H1 (cell line): ENCODE results near the gene FRMPD2. TPM values are rescaled to one million over a fixed set of nuclear protein-coding genes. Genes with fewer than 3 reads are reported as not detected.

Experiments
- CTCF ChIA-PET: fragments of 300-600 bp; sonication (Branson Sonifier 250); formaldehyde crosslinking; loops from one replicate; lab custom pipeline; 2021; ENCODE audit not compliant: partially characterized antibody; lab: Charles Lee
- POLR2A ChIA-PET: fragments of 300-600 bp; sonication (Branson Sonifier 250); formaldehyde crosslinking; loops from one replicate; lab custom pipeline; 2021; ENCODE audit warnings: inconsistent platforms; ENCODE audit not compliant: partially characterized antibody; lab: Charles Lee
- DNase-seq, 2 experiments: peaks; one replicate each; pipeline versions ENCODE4 v3.0.0 to v3.0.0-alpha.2; 2010 to 2022; ENCODE audit warnings: low spot score in 2 of 2, low read depth in 1 of 2, mixed read lengths in 1 of 2
- FAIRE-seq: peaks from 2 replicates; lab custom pipeline; 2011; peaks lifted over from hg19 to GRCh38; lab: Jason Lieb, UNC
- H2AFZ ChIP-seq: 2 replicates; pipeline ENCODE4 v1.8.1; 2012; ENCODE audit warnings: low read length, inconsistent platforms
- H2AK5ac ChIP-seq: 2 replicates; pipeline ENCODE4 v1.6.1; 2013; ENCODE audit warnings: low read depth, low read length
- H2BK120ac ChIP-seq: replicated peaks from 2 replicates; pipeline ENCODE3; 2013; ENCODE audit warnings: low read depth, low read length, inconsistent platforms
- H2BK12ac ChIP-seq: 2 replicates; pipeline ENCODE4 v1.6.1; 2013; ENCODE audit warnings: low read depth, low read length
- H2BK15ac ChIP-seq: 2 replicates; pipeline ENCODE4 v1.6.1; 2013; ENCODE audit warnings: low read length
- H2BK20ac ChIP-seq: 2 replicates; pipeline ENCODE4 v1.6.1; 2013; ENCODE audit warnings: low read length
- H2BK5ac ChIP-seq: 2 replicates; pipeline ENCODE4 v1.6.1; 2013; ENCODE audit warnings: low read depth, low read length
- H3K14ac ChIP-seq: 2 replicates; pipeline ENCODE4 v1.6.1; 2013; ENCODE audit warnings: inconsistent platforms; ENCODE audit not compliant: insufficient read length
- H3K18ac ChIP-seq: 2 replicates; pipeline ENCODE4 v1.6.1; 2013; ENCODE audit warnings: low read length; ENCODE audit errors: extremely low read depth
- H3K23ac ChIP-seq: 2 replicates; pipeline ENCODE4 v1.6.1; 2013; ENCODE audit warnings: inconsistent platforms; ENCODE audit not compliant: insufficient read length
- H3K23me2 ChIP-seq: 2 replicates; pipeline ENCODE4 v1.6.1; 2013; ENCODE audit warnings: low read depth, low read length
- H3K27ac ChIP-seq: 2 replicates; pipeline ENCODE4 v1.6.1; 2011; ENCODE audit warnings: low read depth, low read length, inconsistent platforms
- H3K27me3 ChIP-seq, 4 experiments: replicated peaks in 1 of 4; 1 replicate in 1 of 4; 2 replicates in 3 of 4; pipeline versions ENCODE4 v1.6.1 to v1.8.1; 2011 to 2013; ENCODE audit warnings: low read length in 3 of 4, mild to moderate bottlenecking in 3 of 4, inconsistent platforms in 2 of 4, mixed read lengths in 2 of 4, moderate library complexity in 1 of 4; ENCODE audit not compliant: control insufficient read depth in 3 of 4, insufficient read depth in 3 of 4; ENCODE audit errors: extremely low read depth in 1 of 4
- H3K36me3 ChIP-seq, 4 experiments: 2 replicates each; pipeline versions ENCODE4 v1.6.1 to v1.8.1; 2011 to 2013; ENCODE audit warnings: mild to moderate bottlenecking in 4 of 4, low read length in 3 of 4, moderate library complexity in 2 of 4, control low read depth in 1 of 4, inconsistent platforms in 1 of 4; ENCODE audit not compliant: insufficient read depth in 4 of 4, control insufficient read depth in 2 of 4
- H3K4ac ChIP-seq: replicated peaks from 2 replicates; pipeline ENCODE3; 2013; ENCODE audit warnings: low read length, low read depth, mixed read lengths, inconsistent platforms; ENCODE audit not compliant: insufficient read length
- H3K4me1 ChIP-seq, 4 experiments: replicated peaks in 1 of 4; 1 replicate in 1 of 4; 2 replicates in 3 of 4; pipeline versions ENCODE4 v1.6.1 to v1.8.1; 2011 to 2013; ENCODE audit warnings: low read length in 3 of 4, inconsistent platforms in 2 of 4, mixed read lengths in 1 of 4; ENCODE audit not compliant: insufficient read depth in 4 of 4, control insufficient read depth in 3 of 4
- H3K4me2 ChIP-seq, 2 experiments: 2 replicates each; pipeline versions ENCODE4 v1.6.1 to v1.8.1; 2011 to 2013; ENCODE audit warnings: low read depth in 2 of 2, low read length in 2 of 2, control low read depth in 1 of 2, inconsistent platforms in 1 of 2, mild to moderate bottlenecking in 1 of 2; ENCODE audit not compliant: insufficient read depth in 1 of 2
- H3K4me3 ChIP-seq, 4 experiments: fragments of 200-600, 300-600 bp in 1 of 4; sonication (generic), shearing (Covaris generic), sonication (Bioruptor Twin) in 1 of 4; 2 replicates each; pipeline versions ENCODE4 v1.5.1 to v1.8.1; 2011 to 2016; ENCODE audit warnings: low read length in 4 of 4, low read depth in 3 of 4, control low read depth in 2 of 4, inconsistent platforms in 2 of 4, mild to moderate bottlenecking in 2 of 4, mixed read lengths in 1 of 4, moderate library complexity in 1 of 4; ENCODE audit not compliant: insufficient read depth in 2 of 4; ENCODE audit errors: extremely low read depth in 1 of 4
- H3K56ac ChIP-seq: replicated peaks from 2 replicates; pipeline ENCODE3; 2013; ENCODE audit warnings: low read depth, mild to moderate bottlenecking, mixed read lengths, low read length, inconsistent platforms; ENCODE audit not compliant: insufficient read length
- H3K79me1 ChIP-seq: 2 replicates; pipeline ENCODE4 v1.6.1; 2013; ENCODE audit warnings: low read depth, low read length, control low read depth
- H3K79me2 ChIP-seq, 2 experiments: 2 replicates each; pipeline versions ENCODE4 v1.6.1 to v1.8.1; 2012 to 2013; ENCODE audit warnings: low read length in 2 of 2, mild to moderate bottlenecking in 2 of 2, inconsistent platforms in 1 of 2; ENCODE audit not compliant: insufficient read depth in 2 of 2, control insufficient read depth in 1 of 2
- H3K9ac ChIP-seq, 4 experiments: replicated peaks in 1 of 4; 1 replicate in 1 of 4; 2 replicates in 3 of 4; pipeline versions ENCODE4 v1.6.1 to v1.8.1; 2011 to 2013; ENCODE audit warnings: low read depth in 3 of 4, low read length in 3 of 4, control low read depth in 2 of 4, mild to moderate bottlenecking in 2 of 4, moderate library complexity in 2 of 4, inconsistent platforms in 1 of 4; ENCODE audit errors: extremely low read depth in 1 of 4
- H3K9me3 ChIP-seq, 2 experiments: 2 replicates each; pipeline versions ENCODE4 v1.6.1 to v1.8.1; 2012 to 2013; ENCODE audit warnings: mild to moderate bottlenecking in 2 of 2, moderate library complexity in 2 of 2, control low read depth in 1 of 2, inconsistent platforms in 1 of 2, low read depth in 1 of 2, low read length in 1 of 2, mixed read lengths in 1 of 2; ENCODE audit not compliant: insufficient read depth in 2 of 2
- H4K20me1 ChIP-seq, 2 experiments: replicated peaks in 1 of 2; 2 replicates each; pipeline versions ENCODE3 to v1.8.1; 2011 to 2013; ENCODE audit warnings: inconsistent platforms in 2 of 2, low read length in 2 of 2, mild to moderate bottlenecking in 1 of 2; ENCODE audit not compliant: insufficient read depth in 2 of 2, control insufficient read depth in 1 of 2
- H4K5ac ChIP-seq: 2 replicates; pipeline ENCODE4 v1.6.1; 2013; ENCODE audit warnings: low read length, low read depth, mixed read lengths, inconsistent platforms; ENCODE audit not compliant: insufficient read length
- H4K8ac ChIP-seq: 2 replicates; pipeline ENCODE4 v1.8.0; 2013; ENCODE audit warnings: mild to moderate bottlenecking, moderate library complexity, low read length, inconsistent platforms; ENCODE audit not compliant: insufficient read depth; ENCODE audit errors: extremely low read depth
- H4K91ac ChIP-seq: replicated peaks from 2 replicates; pipeline ENCODE3; 2013; ENCODE audit warnings: low read length, mixed read lengths, inconsistent platforms; ENCODE audit not compliant: insufficient read length
- BACH1 ChIP-seq: IDR thresholded peaks from 2 replicates; pipeline ENCODE4 v1.6.1; 2012; ENCODE audit warnings: low read length, improper control_type of control experiment
- E2F6 ChIP-seq: IDR thresholded peaks from 2 replicates; pipeline ENCODE4 v1.6.1; 2012; ENCODE audit warnings: inconsistent platforms
- EGR1 ChIP-seq: IDR thresholded peaks from 2 replicates; pipeline ENCODE4 v1.6.1; 2011; ENCODE audit warnings: low read depth, low read length, borderline replicate concordance
- FOSL1 ChIP-seq: IDR thresholded peaks from 2 replicates; pipeline ENCODE4 v1.6.1; 2011; ENCODE audit warnings: mild to moderate bottlenecking, low read depth, low read length, moderate library complexity; ENCODE audit not compliant: insufficient read depth
- NANOG ChIP-seq: IDR thresholded peaks from 2 replicates; pipeline ENCODE4 v1.6.1; 2011; ENCODE audit warnings: low read length, low read depth, mild to moderate bottlenecking, inconsistent platforms; ENCODE audit not compliant: insufficient read depth, poor library complexity, severe bottlenecking
- PHF8 ChIP-seq: fragments of 200-600 bp; sonication (generic); conservative IDR thresholded peaks from 2 replicates; pipeline ENCODE4 v1.7.1; 2012; ENCODE audit warnings: low read depth, mild to moderate bottlenecking, inconsistent platforms, low read length, moderate library complexity
- RBBP5 ChIP-seq: IDR thresholded peaks from 2 replicates; pipeline ENCODE4 v1.7.1; 2012; ENCODE audit warnings: low read depth, mild to moderate bottlenecking, inconsistent platforms, low read length, moderate library complexity, borderline replicate concordance
- WGBS, 2 experiments: shearing (Covaris generic) in 1 of 2; methylation state at CpG; one replicate each; pipeline versions ENCODE4 v1.1.6 to v1.1.7; 2013 to 2015; ENCODE audit warnings: low lambda C conversion rate in 2 of 2, mixed read lengths in 2 of 2, inconsistent platforms in 1 of 2, low coverage in 1 of 2, missing lambda C conversion rate in 1 of 2; ENCODE audit not compliant: insufficient replicate concordance in 2 of 2, insufficient coverage in 1 of 2, insufficient read length in 1 of 2; ENCODE audit errors: extremely low coverage in 1 of 2, missing lambda C conversion rate in 1 of 2; 5-methylcytosine and 5-hydroxymethylcytosine counted together
- polyA plus RNA-seq, 7 experiments: library from polyadenylated mRNA; depleted of rRNA in 3 of 7; stranded (reverse) in 5 of 7; unstranded in 2 of 7; fragments of >200 nt in 5 of 7; fragments of 200-250 nt in 2 of 7; gene quantifications; 1 replicate in 5 of 7; 2 replicates in 1 of 7; 4 replicates in 1 of 7; pipeline versions ENCODE4 v1.2.1 to v1.2.3, GENCODE V29; 2011 to 2013; ENCODE audit warnings: missing spikeins in 2 of 7, mixed read lengths in 2 of 7
- total RNA-seq: library from RNA; stranded (reverse); fragmentation: NEBNext Ultra II Directional; extraction: Animal tissue kit (Norgen Biotek cat#: 25700); gene quantifications from 2 replicates; pipeline ENCODE4 v1.2.1, GENCODE V29; 2021

FRMPD2 gene
- total and polyA plus RNA-seq, 2 of the 8 experiments (the other 6 are each of a cell fraction or from before 2014, with no cell fraction given) = 0.07 to 0.47 TPM

- Histone ChIP-seq H2BK15ac (no peak overlapping the region), H4K5ac (no peak overlapping the region), H3K23me2 (no peaks in the 10 kb centered on the region), H2AK5ac (no peak overlapping the region), H3K36me3 (no peaks in the 10 kb centered on the region), H3K56ac (no peak overlapping the region), H3K4ac (no peak overlapping the region), H3K9ac (no peak overlapping the region), H4K91ac (no peak overlapping the region), H4K20me1 (no peaks in the 10 kb centered on the region), H2BK12ac (0 out of 2 replicates have a peak overlapping the region, but pooled peaks have one; percentile 17), H3K14ac (no peak overlapping the region), H2BK120ac (no peak overlapping the region), H2BK5ac (no peak overlapping the region), H3K23ac (no peak overlapping the region), H3K4me3 (no peak overlapping the region), H2BK20ac (no peak overlapping the region), H3K9me3 (no peaks in the 10 kb centered on the region), H3K4me2 (no peak overlapping the region), H3K27ac (no peak overlapping the region), H3K79me2 (no peaks in the 10 kb centered on the region), H3K4me1 (no peaks in the 10 kb centered on the region; a peak in 1 of 7 replicates), H3K18ac (no peak overlapping the region), H3K79me1 (no peaks in the 10 kb centered on the region), H3K27me3 (no peaks in the 10 kb centered on the region), H2AFZ (no peak overlapping the region), H4K8ac (no peak overlapping the region)
- DNase-seq = no peak
- 50% methylated on average over 1 of the region's 1 CpG; no CpG with 5 or more reads in 1 of the 2 experiments for WGBS, 2 experiments
- FAIRE-seq = no peak
- TF ChIP-seq BACH1 = no peak
- no peak for TF ChIP-seq E2F6
- no peak for TF ChIP-seq EGR1
- no peak for TF ChIP-seq FOSL1
- TF ChIP-seq RBBP5 = no peak
- TF ChIP-seq NANOG = no peak
- no peak for TF ChIP-seq PHF8
- ChIA-PET CTCF (interaction anchor here (0.9 kb wide), 1 partner anchor 64 kb away, joined by 4 read pairs; no protein-coding TSS in a partner anchor), POLR2A (interaction anchor here (0.6 kb wide), 1 partner anchor 1093 kb away, joined by 3 read pairs; no protein-coding TSS in a partner anchor)
These were observed 25.2 kb upstream of the FRMPD2 start for GRCh38 chr10:48299692-48300091.
